ENCODE results near the gene JTB.
"Not testable (repeated sequence)": the region's sequence is repeated elsewhere in the genome, so short reads cannot be mapped to it uniquely, and the experiment has no call there.

Gene JTB

GRCh38 chr1:154000420-154000819 lies 22.9 kb upstream of the JTB start:
- H3K4me3 ChIP-seq (ENCODE audit: low read depth in 1 of 2, low read length in 2 of 2) = no peak overlapping the region
- no peaks in the 10 kb centered on the region for H4K20me1 ChIP-seq (ENCODE audit: insufficient read depth, low read length)
- peaks cover 3% of the 10 kb centered on the region; the same call in 1 of the 2 replicates for H3K36me3 ChIP-seq (ENCODE audit: insufficient read depth, low read length)
- H3K4me1 ChIP-seq (ENCODE audit: insufficient read depth, low read length) = no peaks in the 10 kb centered on the region
- DNase-seq (no peak), ATAC-seq (ENCODE audit: insufficient read depth, low read depth) (no peak)
- H3K79me2 ChIP-seq (ENCODE audit: insufficient read depth, low read length) = no peaks in the 10 kb centered on the region
- no peak for TF ChIP-seq EZH2 (IDR thresholded peaks at IDR 0.05; ENCODE audit: borderline replicate concordance, low read depth, low read length, severe bottlenecking)
- TF ChIP-seq CTCF (IDR thresholded peaks at IDR 0.05; ENCODE audit: borderline replicate concordance, extremely low read depth, low read length, poor library complexity, severe bottlenecking) = no peak
- H2AFZ ChIP-seq (ENCODE audit: low read depth, low read length) = no peak overlapping the region
- no peak overlapping the region for H3K9ac ChIP-seq (ENCODE audit: low read depth, low read length)
- no peak overlapping the region for H3K27ac ChIP-seq (ENCODE audit: low read length)
- H3K27me3 ChIP-seq (ENCODE audit: insufficient read depth, low read length, poor library complexity) = no peaks in the 10 kb centered on the region
- H3K9me3 ChIP-seq (ENCODE audit: insufficient read depth, low read length, severe bottlenecking) = no peaks in the 10 kb centered on the region
- H3K4me2 ChIP-seq (ENCODE audit: insufficient read depth, low read length) = no peak overlapping the region

- peaks cover 11% of the 10 kb centered on the region for H3K4me1 ChIP-seq (ENCODE audit: insufficient read depth, low read length)
- peaks cover 35% of the 10 kb centered on the region for H3K36me3 ChIP-seq (ENCODE audit: insufficient read depth, low read length)
- not testable (repeated sequence) for H4K20me1 ChIP-seq (ENCODE audit: insufficient read depth, low read length); DNase-seq; H3K79me2 ChIP-seq (ENCODE audit: insufficient read depth, low read length); ATAC-seq (ENCODE audit: insufficient read depth, low read depth); H3K27ac ChIP-seq (ENCODE audit: low read length); H2AFZ ChIP-seq (ENCODE audit: low read depth, low read length); H3K9ac ChIP-seq (ENCODE audit: low read depth, low read length); H3K4me3 ChIP-seq (ENCODE audit: low read depth in 1 of 2, low read length in 2 of 2); H3K4me2 ChIP-seq (ENCODE audit: insufficient read depth, low read length); H3K27me3 ChIP-seq (ENCODE audit: insufficient read depth, low read length, poor library complexity); H3K9me3 ChIP-seq (ENCODE audit: insufficient read depth, low read length, severe bottlenecking)
These were observed 19.4 kb upstream of the JTB start for GRCh38 chr1:153996882-153997281.

- H3K36me3 ChIP-seq (ENCODE audit: insufficient read depth, low read length) = peaks cover 45% of the 10 kb centered on the region
- H3K9me3 ChIP-seq (ENCODE audit: insufficient read depth, low read length, severe bottlenecking) = no peaks in the 10 kb centered on the region
- H3K27ac ChIP-seq (ENCODE audit: low read length) = no peak overlapping the region
- no peak overlapping the region for H3K4me3 ChIP-seq (ENCODE audit: low read depth in 1 of 2, low read length in 2 of 2)
- TF ChIP-seq CTCF (IDR thresholded peaks at IDR 0.05; ENCODE audit: borderline replicate concordance, extremely low read depth, low read length, poor library complexity, severe bottlenecking) = no peak
- TF ChIP-seq EZH2 (IDR thresholded peaks at IDR 0.05; ENCODE audit: borderline replicate concordance, low read depth, low read length, severe bottlenecking) = no peak
- H3K79me2 ChIP-seq (ENCODE audit: insufficient read depth, low read length) = peaks cover 22% of the 10 kb centered on the region
- no peak overlapping the region for H3K9ac ChIP-seq (ENCODE audit: low read depth, low read length)
- ATAC-seq (ENCODE audit: insufficient read depth, low read depth) (no peak), DNase-seq (no peak)
- H2AFZ ChIP-seq (ENCODE audit: low read depth, low read length) = no peak overlapping the region
- no peak overlapping the region for H3K4me2 ChIP-seq (ENCODE audit: insufficient read depth, low read length)
- peaks cover 19% of the 10 kb centered on the region for H3K4me1 ChIP-seq (ENCODE audit: insufficient read depth, low read length)
- peaks cover 10% of the 10 kb centered on the region; the same call in 1 of the 2 replicates for H4K20me1 ChIP-seq (ENCODE audit: insufficient read depth, low read length)
- no peaks in the 10 kb centered on the region for H3K27me3 ChIP-seq (ENCODE audit: insufficient read depth, low read length, poor library complexity)
These were observed 18.2 kb upstream of the JTB start for GRCh38 chr1:153995640-153996039.

- Histone ChIP-seq H4K20me1 (ENCODE audit: insufficient read depth, low read length) (peaks cover 10% of the 10 kb centered on the region; the same call in 1 of the 2 replicates), H2AFZ (ENCODE audit: low read depth, low read length) (no peak overlapping the region), H3K27ac (ENCODE audit: low read length) (no peak overlapping the region), H3K4me3 (ENCODE audit: low read depth in 1 of 2, low read length in 2 of 2) (no peak overlapping the region), H3K36me3 (ENCODE audit: insufficient read depth, low read length) (peaks cover 45% of the 10 kb centered on the region), H3K9ac (ENCODE audit: low read depth, low read length) (no peak overlapping the region), H3K79me2 (ENCODE audit: insufficient read depth, low read length) (peaks cover 22% of the 10 kb centered on the region), H3K9me3 (ENCODE audit: insufficient read depth, low read length, severe bottlenecking) (no peaks in the 10 kb centered on the region), H3K4me2 (ENCODE audit: insufficient read depth, low read length) (no peak overlapping the region), H3K27me3 (ENCODE audit: insufficient read depth, low read length, poor library complexity) (no peaks in the 10 kb centered on the region), H3K4me1 (ENCODE audit: insufficient read depth, low read length) (peaks cover 21% of the 10 kb centered on the region)
- DNase-seq (no peak), ATAC-seq (ENCODE audit: insufficient read depth, low read depth) (no peak)
- TF ChIP-seq CTCF (IDR thresholded peaks at IDR 0.05; ENCODE audit: borderline replicate concordance, extremely low read depth, low read length, poor library complexity, severe bottlenecking) (no peak), EZH2 (IDR thresholded peaks at IDR 0.05; ENCODE audit: borderline replicate concordance, low read depth, low read length, severe bottlenecking) (no peak)
These were observed 17.7 kb upstream of the JTB start for GRCh38 chr1:153995202-153995601.
